OCI-M1 (cell line): ENCODE results near the gene UQCC3.
A peak's percentile ranks its signal among the peaks of the same experiment; 100 is the strongest.
"Not testable (repeated sequence)": the region's sequence is repeated elsewhere in the genome, so short reads cannot be mapped to it uniquely, and the experiment has no call there.

Experiments
- DNase-seq: peaks from one replicate; lab custom pipeline; 2025; lab: John Stamatoyannopoulos, UW

The UQCC3 gene, protein sequence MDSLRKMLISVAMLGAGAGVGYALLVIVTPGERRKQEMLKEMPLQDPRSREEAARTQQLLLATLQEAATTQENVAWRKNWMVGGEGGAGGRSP

DNA sequence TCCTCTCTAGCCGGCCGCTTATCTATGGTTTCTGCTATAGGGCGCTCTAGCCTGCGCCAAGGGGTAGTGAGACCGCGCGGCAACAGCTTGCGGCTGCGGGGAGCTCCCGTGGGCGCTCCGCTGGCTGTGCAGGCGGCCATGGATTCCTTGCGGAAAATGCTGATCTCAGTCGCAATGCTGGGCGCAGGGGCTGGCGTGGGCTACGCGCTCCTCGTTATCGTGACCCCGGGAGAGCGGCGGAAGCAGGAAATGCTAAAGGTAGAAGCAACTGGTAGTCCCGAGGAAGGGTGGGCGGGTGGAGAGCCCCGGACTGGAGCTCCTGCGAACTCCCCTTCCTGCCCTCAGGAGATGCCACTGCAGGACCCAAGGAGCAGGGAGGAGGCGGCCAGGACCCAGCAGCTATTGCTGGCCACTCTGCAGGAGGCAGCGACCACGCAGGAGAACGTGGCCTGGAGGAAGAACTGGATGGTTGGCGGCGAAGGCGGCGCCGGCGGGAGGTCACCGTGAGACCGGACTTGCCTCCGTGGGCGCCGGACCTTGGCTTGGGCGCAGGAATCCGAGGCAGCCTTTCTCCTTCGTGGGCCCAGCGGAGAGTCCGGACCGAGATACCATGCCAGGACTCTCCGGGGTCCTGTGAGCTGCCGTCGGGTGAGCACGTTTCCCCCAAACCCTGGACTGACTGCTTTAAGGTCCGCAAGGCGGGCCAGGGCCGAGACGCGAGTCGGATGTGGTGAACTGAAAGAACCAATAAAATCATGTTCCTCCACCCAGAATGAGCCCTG lies at the start of gene UQCC3, which contains the start of gene LBHD1:
UQCC3 (plus strand) TSS at position 66 of the 782 bp plus-strand sequence; CDS start at position 139, 73 bp downstream.
LBHD1 (minus strand) TSS at position 660 of the 782 bp plus-strand sequence. CDS start 2,236 bp downstream, outside the sequence.
- peak; percentile 92 for DNase-seq

DNA sequence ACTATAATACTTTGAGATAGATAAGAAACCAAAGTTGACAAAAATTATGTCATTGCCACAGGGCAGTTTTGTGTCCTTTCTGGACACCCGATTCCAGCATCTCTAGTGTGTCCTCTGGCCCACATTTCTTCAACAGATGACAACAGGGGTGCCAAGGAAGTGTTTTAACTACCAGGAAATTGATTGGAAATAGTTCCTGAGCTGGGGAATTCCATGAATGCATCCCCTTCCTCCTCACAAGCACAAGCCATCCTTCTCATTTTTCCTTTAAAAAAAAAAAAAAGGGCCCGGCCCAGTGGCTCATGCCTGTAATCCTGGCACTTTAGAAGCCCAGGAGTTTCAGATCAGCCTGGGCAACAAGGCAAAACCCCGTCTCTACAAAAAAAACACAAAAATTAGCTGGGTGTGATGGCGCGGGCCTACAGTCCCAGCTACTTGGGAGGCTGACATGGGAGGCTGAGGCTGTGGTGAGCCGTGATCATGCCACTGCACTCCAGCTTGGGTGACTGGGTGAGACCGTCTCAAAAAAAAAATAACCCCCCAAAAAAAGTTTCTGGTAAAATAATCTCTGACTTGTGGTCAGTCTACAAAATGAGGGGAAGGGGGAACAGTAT lies 48.9 kb upstream of the UQCC3 start:
- no peak for DNase-seq

DNA sequence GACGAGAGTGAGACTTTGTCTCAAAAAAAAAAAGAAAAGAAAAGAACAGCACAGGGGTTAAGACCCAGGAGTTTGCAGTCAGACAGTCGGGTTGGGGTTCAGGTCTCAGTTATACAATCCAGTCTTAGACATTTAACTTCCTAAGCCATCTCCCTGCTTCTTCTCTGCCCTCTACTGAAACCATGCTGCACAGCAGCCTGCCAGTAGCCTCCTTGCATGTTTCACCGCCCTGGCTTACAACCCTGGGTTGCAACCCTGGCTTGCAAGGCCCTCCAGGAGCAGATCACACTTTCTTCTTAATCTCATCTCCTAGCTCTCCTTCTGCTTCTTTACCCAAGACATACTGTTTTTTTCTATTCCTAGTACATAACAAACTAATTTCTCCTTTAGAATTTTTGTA lies 43.8 kb upstream of the UQCC3 start:
- DNase-seq = no peak

DNA sequence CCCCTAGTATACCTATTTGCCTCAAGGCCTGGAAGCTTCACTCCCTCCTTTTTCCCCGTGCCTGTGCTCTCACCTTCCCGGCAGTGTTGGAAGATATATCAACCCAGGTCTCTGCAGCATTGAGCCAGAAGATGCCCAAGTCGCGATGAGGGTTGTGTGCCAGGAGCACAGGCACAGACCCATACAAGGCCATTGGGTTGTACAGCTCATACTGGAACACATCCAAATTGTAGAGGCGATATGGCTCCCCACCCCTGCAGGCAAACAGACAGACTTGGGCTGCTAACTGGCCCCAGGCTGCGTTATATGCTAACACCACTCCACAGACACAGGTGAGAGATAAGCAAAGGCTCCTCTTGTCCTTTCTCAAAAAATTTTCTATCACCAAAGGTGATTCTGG lies 39.0 kb upstream of the UQCC3 start:
- DNase-seq = no peak

DNA sequence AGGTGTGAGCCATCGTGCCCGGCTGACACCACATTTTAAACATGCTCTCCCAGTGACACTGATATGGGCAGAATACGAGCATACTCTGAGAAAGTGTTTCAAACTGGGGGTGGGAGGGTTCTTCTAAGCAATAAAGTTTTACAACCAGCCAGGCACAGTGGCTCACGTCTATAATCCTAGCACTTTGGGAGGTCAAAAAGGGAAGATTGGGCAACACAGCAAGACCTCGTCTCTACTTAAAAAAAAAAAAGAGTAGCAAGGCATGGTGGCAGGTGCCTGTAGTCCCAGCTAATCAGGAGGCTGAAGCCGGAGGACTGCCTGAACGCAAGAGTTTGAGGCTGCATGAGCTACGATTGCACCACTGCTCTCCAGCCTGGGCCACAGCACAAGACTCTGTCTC lies 27.3 kb upstream of the UQCC3 start:
- no peak for DNase-seq

DNA sequence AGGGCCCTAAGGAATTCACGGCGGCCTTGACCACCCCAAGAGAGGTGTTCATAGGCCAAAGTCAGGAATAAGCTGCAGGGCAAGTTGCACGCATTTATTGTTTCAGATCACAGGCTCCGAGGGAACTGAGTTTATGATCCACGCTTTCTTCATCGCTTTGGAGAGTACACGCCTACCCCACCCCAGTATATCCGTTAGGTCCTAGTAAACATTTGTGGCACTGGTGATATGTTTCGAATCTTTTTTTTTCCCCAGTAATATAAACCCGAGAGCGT lies 25.9 kb upstream of the UQCC3 start:
- DNase-seq = no peak

DNA sequence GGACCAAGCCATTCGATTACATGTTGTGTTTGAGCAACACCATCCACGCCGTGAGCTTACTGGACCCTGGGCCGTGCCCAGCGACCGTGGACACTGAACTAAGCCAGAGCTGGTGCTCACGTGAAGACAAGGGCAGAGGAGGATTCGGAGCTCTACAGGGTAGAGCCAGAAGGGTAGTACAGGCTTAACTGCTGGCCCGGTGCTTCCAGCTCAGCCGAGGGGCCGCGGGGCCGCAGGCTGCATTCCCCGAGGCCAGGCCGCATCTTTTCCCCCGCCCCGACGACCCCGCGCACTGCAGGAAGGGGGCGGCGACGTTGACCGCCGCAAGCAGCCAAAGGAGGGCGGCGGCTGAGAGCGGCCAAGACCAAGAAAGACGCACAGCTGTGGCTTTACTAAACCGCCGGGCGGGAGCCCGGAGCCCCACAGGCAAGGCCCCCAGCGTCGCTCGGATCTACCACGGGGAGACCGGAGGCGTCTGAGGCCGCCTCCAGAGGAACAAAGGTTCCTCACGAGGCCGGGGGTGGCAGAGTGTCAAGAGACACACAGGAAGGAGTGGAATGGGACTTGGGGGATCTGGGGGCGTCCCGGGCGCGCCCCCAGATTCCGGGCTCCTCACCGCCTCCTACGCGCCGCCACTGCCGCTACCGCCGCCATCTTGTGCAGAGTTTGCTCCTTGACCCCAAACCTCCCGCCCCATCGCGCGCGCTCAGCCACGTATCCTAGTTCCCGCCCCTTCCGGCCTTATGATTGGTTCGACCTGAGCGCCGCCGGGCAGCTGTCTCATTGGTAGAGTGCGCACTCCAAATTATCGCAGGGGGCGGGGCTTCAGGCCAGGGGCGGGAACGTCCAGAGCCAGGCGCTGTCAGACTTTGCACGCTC lies 25.3 kb upstream of the UQCC3 start, which contains the start of gene GANAB:
GANAB (minus strand) TSS at position 668 of the 879 bp plus-strand sequence; CDS start at position 654, 14 bp downstream.
- peak; percentile 99 for DNase-seq

DNA sequence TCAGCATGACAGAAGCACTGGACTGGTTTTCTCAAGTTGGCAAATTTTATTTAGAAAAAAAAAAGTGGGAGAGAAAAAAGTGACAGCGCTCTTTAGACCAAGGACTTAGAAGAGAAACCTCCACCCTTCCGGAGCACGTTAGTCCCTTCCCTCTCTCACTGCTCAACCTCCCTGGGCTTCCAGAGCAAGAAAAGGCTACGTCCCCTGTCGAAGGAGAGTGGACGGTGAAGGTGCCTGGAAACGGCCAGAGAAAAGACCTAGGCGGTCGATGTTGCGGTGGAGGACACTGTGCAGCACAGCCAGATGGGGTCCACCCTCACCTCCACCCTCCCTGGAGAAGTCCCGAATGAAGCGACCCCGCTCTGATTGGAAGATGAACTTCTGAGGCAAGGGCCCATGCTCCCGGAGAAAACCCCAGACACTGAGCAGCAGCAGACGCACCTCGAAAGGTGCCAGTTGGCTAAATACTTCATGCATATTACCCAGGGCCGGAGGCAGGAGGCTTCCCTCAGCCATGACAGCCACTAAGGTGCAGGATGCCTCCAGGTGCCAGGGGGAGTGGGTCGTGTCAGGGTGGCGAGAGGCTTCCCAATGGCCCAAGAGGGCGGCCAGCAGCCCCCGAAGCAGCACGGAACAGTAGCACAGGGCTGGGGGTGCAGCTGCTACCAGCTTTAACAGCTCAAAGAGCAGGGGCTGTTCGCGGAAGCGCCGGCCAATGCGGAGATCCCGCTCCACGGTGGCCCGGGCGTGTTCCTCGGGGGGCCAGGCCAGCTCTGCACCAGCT lies 24.5 kb upstream of the UQCC3 start:
- no peak for DNase-seq

DNA sequence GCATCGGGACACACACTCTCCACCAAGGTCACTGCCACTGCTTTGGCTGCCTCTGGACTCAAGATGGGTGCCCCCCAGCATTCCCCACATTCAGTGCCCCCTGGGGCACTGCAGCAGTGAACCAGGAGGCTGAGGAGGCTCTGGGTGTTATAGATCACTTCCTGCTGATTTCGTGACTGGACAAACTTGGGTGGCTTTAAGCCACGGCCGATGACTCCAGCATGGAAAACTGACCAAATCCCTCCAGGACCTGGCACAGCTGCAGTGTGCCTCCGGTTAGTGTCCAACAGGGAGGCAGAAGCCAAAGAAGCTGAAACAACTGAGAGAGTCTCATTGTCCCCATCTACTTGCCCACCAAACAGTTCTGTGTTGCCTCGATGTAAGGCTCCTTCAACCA lies 23.9 kb upstream of the UQCC3 start:
- no peak for DNase-seq

DNA sequence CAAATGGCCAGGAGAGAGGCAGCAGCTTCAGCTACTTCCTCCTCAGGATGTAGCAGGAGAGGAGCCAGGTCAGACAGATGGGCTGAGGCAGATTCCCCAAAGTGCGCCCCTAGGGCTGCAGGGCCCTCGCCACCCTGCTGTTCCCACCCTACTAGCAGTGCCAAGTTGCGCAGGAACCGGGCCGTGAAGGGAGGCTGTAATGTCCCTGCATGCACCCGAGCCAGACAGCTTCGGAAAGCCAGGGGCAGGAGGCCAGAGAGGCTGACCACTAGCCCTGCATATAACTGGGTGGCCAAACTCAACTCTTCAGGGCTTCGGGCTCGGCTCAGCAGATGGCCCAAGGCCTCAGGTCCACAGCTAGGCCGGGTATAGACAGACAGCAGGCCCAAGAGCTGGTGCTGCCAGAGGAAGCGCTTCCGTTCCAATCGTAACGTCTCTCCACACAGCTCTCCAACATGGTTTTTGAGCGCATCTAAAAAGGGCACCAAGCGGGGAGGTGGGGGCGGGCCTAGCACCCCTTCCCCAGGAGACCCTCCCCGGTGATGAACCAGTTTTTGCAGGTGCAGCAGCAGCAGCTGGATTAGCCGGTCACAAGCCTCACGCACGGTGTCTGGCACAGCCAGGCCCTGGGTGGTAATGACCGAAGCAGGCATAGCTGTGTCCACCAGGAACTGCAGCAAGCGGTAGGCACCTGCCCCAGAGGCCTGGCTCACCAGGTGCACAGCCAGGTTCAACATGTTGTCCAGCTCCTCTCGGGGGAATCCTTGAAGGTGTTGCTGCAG lies 23.1 kb upstream of the UQCC3 start:
- DNase-seq = no peak

DNA sequence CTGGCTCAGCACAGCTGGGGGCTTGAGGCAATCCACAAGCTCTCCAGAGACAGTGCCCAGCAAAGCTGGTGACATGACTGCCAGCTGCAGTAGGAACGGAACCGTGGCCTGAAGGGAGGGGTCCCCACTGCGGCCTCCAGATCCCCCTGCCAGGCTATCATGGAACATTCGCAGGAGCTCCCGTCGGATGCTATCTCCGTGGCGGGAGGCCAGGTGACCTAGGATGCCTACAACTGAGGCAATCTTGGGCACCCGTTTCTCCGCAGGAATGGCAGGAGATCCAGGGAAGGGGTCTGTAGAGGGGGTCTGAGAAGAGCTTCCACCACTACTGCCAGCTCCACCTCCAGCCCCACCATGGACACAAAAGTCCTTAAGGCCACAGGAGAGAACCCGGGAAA lies 22.5 kb upstream of the UQCC3 start:
- DNase-seq = no peak

DNA sequence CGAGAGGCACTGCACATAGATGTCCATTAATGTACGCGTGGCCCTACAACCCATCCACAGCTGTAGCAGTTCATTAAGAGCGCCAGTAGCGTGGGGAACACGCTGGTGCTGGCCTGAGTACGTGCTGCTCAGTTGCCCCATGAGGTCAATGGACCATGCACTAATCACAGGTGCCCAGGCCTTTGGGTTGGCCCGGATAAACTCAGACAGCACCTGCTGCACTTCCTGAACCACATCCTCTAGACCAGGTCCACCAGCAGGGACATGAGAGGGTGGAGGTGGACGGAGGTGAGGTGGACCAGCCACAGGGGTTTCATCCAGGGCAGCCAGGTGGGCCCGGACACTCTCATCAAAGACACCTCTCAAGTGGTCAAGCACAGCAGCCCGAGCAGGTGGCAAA lies 22.0 kb upstream of the UQCC3 start:
- DNase-seq = no peak

DNA sequence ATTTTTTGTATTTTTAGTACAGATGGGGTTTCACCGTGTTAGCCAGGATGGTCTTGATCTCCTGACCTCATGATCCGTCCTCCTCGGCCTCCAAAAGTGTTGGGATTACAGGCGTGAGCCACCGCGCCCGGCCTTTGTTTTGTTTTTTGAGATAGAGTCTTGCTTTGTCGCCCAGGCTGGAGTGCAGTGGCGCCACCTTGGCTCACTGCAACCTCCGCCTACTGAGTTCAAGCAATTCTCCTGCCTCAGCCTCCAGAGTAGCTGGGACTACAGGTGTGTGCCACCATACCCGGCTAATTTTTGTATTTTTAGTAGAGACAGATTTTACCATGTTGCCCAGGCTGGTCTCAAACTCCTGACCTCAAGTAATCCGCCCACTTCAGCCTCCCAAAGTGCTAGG lies 21.2 kb upstream of the UQCC3 start:
- DNase-seq = not testable (repeated sequence)

DNA sequence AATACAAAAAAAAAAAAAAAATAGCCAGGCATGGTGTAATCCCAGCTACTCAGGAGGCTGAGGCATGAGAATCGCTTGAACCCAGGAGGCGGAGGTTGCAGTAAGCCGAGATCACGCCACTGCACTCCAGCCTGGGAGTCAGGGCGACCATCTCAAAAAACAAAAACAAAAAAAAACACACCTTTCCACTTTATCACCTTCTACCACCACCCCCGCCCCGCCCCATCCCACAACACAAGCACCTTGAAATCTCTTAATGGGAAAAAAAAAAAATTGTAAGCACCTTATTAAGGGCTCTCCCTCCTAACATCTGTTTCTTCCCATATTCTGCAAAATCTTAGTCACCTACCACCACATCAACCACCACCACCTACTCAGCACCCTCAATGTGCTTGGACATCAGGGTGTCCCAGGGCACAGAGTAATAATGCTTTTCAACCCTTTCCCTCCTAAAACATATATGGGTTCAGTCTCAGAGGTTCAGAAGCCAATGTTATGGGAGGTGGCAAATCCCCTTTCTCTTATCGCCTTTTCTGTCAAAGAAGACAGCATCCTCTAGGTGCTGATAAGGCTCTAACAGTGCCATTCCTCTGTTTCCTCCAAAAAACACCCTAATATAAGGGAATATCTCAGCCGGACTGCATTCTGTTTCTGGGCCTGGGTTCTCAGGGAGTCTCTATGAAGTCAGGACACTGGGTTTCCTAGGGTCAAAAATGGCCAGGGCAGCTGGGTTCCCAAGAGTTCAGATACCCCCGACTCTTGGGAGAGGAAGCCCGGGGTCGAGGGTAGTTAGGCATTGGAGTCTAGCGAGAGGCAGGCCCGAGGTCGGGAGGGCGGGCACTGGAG lies 19.1 kb upstream of the UQCC3 start:
- DNase-seq = peak; percentile 56

DNA sequence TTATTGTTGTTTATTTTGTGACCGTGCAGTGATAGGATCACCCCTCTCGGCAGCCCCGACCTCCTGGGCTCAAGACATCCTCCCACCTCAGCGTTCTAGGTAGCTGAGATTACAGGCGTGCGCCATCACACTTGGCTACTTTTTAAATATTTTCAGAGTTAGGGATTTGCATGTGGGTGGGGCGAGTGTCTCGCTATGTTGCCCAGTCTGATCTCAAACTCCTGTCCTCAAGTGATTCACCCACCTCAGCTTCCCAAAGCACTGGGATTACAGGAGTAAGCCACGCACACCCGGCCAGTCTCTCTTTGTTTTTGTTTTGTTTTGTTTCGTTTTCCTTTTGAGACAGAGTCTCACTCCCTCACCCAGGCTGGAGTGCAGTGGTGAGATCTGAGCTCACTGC lies 17.2 kb upstream of the UQCC3 start:
- no peak for DNase-seq

DNA sequence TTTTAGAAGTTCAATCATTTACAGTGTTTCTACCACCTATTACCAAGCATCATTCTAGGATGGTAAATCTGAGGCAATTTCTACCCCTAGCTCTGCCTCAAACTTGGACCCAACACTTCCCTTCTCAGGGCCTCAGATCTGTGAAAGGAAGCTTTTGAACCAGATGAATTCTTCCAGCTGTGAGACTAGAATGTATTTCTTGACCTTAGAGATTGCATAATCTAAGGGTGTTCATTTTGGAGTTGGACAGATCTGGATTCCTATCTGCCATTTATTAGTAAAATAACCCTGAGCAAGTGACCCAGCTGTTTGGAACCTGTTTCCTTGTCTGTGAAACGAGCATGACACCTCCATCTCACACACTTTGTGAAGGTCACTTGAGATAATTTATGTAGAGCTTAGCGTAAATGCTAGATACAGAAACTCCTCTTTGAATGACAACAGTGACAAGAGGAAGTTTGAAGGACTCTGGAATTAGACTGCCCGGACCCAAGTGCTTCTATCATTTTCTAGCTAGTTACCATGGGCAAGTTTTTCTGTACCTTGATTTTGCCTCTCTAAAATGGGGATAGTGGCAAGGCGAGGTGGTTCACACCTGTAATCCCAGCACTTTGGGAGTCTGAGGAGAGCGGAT lies 14.6 kb upstream of the UQCC3 start:
- DNase-seq = peak; percentile 18

DNA sequence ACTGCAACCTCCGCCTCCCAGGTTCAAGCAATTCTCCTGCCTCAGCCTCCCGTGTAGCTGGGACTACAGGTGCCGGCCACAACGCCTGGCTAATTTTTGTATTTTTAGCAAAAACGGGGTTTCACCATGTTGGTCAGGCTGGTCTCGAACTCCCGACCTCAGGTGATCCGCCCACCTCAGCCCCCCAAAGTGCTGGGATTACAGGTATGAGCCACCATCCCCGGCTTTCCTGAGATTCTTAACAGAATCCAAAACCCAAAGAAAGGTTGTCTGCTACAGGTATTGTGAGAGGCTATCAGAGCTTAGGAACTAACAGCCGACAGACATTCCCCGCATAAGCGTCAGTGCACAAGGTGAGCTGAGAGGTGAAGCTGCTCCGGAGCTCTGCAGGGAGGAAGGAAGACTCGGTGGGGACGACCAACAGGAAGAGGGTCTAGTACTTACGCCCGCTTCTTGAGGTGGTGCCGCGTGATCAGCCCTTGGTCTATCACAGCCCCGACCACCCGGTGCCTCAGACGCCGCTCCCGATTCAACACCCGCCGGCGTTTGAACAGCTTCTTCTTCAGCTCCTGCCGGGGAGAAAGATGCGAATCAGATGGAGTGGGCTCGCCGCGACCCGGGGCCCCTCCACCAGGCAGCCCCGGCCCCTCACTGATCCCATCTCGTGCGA lies 6.9 kb upstream of the UQCC3 start:
- DNase-seq = peak; percentile 82

DNA sequence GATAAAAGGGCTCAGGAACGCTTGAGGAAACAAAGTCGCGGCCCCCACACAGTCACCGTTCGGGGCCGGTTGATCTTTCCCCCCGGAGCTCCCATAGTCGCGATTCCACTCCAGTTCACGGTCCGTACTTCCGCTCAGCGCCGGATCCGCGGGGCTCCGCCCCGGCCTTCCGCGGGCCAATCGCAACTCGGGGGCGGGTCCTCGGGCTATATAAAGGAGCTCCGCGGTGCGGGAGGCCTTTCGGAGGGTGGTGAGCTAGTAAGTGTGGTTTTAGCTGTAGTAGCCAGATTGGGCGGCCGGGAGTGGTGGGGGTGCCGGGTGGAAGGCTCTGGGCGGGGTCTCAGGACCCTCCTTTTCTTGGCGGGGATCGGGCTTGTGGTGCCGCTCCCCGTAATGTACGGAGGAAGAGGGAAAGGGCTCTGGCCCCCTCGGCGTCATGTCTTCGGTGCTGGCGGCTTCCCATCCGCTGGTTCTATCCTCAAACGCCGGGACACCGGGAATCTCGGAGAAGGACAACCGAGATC lies 6.3 kb upstream of the UQCC3 start, which contains the start of the genes C11orf98 and CSKMT:
C11orf98 (minus strand) TSS at position 136 of the 524 bp plus-strand sequence; CDS start at position 95, 41 bp downstream.
CSKMT (plus strand) TSS at position 238 of the 524 bp plus-strand sequence. CDS start 568 bp downstream, outside the sequence.
- DNase-seq = peak; percentile 97
